Astrocyte (in vitro differentiated cells and primary cell): ENCODE measurements around the gene CIAO2B.

Source experiments
- EZH2 ChIP-seq: IDR thresholded peaks from 2 replicates; pipeline ENCODE4 v1.6.1; 2012; ENCODE audit warnings: mild to moderate bottlenecking, low read length, inconsistent platforms; ENCODE audit not compliant: insufficient read depth
- TF ChIP-seq, protein P1 (sequence below): IDR thresholded peaks from 2 replicates; pipeline ENCODE4 v1.5.1; 2011; ENCODE audit warnings: low read depth, mild to moderate bottlenecking, inconsistent platforms, low read length, moderate library complexity; ENCODE audit not compliant: insufficient read depth

DNA sequence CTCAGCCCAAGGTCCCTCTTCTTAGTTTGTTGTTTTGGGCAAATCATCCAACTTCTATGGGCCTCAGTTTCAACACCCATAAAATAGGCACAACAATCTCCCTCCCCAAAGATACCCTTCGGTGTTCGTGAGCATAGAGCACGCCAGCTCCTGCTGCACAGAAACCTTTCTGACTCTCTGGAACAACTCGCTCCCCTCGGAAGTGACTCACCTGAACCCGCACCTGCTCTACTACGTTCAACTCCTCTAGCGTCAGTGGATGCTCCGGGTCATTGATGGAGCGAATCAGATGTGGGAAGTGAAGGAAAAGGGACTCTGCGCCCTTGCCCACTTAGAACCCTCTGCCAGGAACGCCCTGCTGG lies 445 bp downstream of the CIAO2B start:
- TF ChIP-seq, protein P1, sequence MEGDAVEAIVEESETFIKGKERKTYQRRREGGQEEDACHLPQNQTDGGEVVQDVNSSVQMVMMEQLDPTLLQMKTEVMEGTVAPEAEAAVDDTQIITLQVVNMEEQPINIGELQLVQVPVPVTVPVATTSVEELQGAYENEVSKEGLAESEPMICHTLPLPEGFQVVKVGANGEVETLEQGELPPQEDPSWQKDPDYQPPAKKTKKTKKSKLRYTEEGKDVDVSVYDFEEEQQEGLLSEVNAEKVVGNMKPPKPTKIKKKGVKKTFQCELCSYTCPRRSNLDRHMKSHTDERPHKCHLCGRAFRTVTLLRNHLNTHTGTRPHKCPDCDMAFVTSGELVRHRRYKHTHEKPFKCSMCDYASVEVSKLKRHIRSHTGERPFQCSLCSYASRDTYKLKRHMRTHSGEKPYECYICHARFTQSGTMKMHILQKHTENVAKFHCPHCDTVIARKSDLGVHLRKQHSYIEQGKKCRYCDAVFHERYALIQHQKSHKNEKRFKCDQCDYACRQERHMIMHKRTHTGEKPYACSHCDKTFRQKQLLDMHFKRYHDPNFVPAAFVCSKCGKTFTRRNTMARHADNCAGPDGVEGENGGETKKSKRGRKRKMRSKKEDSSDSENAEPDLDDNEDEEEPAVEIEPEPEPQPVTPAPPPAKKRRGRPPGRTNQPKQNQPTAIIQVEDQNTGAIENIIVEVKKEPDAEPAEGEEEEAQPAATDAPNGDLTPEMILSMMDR: no peak
- no peak for TF ChIP-seq EZH2
